Renal cortex interstitium (tissue), 11 donors: ENCODE results near the gene C10orf71. TPM values are rescaled to one million over a fixed set of nuclear protein-coding genes. Genes with fewer than 3 reads are reported as not detected.

Source experiments
- DNase-seq, 11 donors: peaks; one replicate each; pipeline ENCODE4 v3.0.0-alpha.2; 2013; ENCODE audit warnings: low read depth in 9 of 11, low spot score in 4 of 11; ENCODE audit errors: extremely low read depth in 1 of 11
- polyA plus RNA-seq, 3 donors: library from polyadenylated mRNA; unstranded; fragments of 120-200 nt; gene quantifications; one replicate each; pipeline ENCODE4 v1.2.1, GENCODE V29; 2013; ENCODE audit not compliant: insufficient read length in 3 of 3

The C10orf71 gene
- polyA plus RNA-seq, 3 donors: 0.06 to 0.13 (median 0.09) TPM

DNA sequence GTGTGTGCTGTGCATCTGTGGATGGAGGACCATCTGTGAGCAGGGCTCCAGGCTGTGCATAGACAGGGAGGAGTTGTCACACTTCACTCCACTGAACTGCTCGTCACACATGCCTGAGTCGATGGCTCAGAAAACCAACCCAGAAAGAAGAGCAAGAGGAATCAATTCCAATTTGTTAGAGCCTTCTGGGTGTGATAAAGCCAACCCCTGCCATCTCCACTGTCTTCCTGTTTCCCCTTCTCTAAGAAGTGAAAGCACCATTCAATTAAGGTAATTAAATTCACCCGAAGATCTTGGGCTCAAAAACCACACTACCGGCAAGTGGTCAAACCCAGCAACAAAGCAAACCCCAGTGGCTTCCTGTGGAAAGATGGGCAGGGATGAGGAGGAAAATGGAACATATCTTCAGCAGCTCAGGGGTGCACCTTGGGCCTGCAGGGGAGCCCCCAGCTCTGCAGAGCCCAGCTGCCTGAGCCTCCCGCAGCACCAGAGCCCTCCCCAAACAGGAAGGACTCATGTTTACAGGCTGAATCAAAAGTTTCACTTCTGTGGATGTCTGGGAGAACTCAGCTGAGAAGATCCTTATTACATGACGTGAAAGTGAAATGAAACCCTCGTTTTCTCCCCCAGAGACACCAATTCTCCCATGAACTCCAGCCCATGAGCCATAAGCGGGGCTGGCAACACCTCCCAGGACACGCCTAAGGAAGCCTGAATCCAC is 10.9 kb downstream of the C10orf71 start:
- no peak for DNase-seq

DNA sequence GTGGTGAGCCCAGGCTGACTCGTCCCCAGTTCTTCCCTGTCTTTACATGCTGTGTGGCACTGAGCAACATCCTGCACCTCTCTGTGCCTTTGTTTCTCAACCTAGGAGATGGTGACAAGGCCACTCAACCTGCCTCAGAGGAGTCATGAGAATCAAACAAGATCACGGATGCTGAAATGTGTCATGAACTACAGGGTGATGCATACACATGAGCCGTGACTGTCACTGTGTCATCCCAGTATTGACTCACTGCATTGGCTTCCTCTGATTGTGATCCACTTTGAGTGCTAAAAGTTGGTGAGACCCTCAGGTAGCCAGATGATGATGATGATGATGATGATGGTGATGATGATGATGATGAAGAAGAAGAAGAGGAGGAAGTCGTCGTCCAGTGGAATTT is 11.5 kb downstream of the C10orf71 start:
- no peak for DNase-seq

DNA sequence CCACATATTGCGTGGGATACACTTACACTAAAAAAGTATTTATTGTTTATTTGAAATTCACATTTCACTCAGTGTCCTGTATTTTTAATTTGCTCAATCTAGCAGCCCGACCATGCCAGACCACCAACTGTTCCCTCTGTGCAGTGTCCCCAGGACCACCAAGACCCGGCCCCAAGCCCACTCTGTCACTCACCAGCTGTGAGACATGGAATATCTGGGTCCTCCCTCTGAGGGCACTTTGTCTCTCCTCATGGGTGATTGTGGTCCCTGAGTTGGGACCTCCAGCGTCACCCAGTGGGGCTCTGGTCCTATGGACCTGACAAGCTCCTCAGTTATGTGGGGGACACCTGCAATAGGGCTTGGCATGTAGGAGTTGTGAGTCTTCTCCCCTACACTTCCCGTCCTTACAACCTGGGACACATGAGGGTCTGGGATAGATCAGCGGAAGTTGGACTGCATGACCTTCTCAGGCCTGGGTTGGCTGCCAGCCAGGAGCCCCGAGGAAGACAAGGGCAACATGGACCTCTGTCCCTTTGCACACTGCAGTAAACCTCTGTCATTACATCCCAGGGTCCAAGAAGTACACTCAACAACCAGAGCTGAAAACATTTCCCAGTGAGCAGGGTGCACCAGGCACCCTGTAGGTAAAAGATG is 12.1 kb downstream of the C10orf71 start:
- no peak for DNase-seq

GRCh38 chr10:49311555-49312236 is 12.7 kb downstream of the C10orf71 start:
- no peak for DNase-seq

GRCh38 chr10:49312246-49312869 is 13.4 kb downstream of the C10orf71 start:
- no peak for DNase-seq

DNA sequence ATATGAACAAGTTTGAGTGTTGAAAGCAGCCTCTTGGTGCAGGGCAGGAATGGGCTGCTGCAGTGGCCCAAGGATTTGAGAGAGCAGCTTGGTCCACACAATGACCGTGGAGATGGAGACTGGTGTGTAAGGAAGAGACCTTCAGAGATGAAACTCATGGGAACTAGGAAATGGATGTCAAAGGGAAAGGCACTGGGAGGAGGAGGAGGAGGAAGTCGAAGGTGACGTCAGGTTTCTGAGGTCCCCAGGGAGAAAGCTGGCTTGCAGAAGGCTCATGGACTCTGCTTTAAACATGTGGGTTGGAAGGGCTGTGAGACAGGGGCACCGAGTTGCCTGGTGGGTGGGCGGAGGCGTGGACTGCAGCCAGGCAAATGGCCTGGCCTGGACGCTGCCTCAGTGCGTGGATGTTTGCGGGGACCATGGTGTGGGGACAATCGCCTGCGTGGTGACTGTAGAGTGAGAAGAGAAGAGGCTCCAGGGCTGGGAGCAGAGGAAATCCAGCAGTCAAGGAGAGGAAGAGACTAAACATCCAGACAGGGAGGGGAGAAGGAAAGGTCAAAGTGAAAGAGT is 14.6 kb downstream of the C10orf71 start:
- no peak for DNase-seq

- DNase-seq: no peak
Observed at GRCh38 chr10:49314806-49315205, 15.8 kb downstream of the C10orf71 start.

DNA sequence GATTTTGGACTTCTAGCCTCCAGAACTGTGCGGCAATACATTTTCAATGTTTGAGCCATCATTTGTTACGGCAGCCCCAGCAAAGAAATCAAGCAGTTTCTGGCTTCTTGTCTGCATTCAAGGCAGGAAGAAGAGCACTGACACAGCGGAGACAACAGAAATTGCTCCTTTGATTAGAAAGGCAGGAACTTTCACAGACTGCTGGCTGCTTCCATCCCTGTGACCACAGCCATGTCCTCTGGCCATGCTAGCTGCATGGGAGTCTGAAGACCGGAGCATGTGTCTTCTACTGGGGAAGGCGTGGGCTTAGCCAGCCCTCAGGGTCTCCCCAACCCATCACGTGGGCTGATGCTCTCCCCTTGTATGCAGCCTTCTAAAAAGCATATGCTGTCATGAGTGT is 19.1 kb downstream of the C10orf71 start:
- no peak for DNase-seq

DNA sequence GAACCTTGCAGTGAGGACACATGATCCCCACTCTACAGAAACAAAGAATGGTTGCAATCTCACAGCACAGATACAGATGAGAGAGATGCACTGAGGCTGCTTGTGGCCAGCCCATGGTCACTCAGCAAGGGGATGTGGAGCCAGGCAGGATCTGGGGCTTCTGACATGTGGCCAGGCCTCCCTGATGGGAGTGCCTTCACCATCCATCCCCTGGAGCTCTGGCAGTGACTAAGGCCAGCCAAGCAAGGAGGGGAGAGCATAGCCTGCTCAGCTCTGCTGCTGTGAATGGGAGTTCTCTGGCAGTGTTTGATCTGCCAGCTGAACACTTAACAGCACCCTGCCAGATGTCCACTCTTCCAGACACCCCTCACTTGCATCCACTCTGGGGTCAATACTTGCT is 19.8 kb downstream of the C10orf71 start:
- DNase-seq: no peak

DNA sequence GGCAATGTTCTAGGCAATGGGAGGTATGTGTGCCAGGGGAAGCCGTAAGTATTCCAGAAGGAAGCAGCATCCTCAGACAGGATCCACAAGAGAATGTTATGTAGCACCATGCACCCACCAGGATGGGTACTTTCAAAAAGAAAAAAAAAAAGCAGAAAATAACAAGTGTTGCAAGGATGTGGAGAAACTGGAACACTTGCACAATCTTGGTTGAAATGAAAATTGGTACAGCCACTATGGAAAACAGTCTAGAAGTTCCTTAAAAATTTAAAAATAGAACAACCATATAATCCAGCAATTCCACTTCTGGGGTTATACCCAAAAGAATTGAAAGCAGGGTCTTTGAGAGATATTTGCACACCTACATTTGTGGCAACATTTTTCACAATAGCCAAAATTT is 20.2 kb downstream of the C10orf71 start:
- DNase-seq: no peak

DNA sequence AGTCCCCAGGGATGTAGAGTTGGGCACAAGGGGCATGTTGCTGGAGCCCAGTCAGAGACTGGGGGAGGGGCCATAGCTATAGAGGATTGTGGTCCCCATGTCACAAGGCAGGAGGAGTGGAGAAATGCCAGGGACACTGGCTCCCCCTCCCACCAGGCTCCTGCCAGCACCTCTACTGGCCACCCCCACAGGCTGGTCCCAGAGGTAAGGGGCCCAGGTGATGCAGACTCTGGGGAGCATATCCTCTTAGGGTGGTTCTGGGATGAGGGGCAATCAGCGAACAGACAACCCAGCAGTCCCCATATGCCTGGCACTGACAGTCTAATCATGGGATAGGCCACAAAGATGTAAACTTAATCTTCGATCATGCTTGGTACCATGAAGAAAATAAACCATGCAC is 21.2 kb downstream of the C10orf71 start:
- DNase-seq: no peak

DNA sequence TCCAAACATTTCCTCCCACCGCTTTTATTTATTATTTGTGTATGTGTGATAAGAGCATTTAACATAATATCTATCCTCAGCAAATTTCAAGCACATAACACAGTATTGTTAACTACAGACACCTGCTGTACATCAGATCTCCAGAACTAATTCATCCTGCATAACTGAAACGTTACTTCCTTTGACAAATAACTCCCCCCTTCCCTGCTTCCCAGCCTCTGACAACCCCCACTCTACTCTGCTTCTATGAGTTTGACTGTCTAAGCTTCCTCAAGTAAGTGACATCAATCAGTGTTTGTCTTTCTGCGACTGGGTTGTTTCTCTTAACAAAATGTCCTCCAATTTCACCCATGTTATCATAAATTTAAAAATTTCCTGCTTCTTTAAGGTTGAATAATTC is 22.1 kb downstream of the C10orf71 start:
- DNase-seq: no peak

- no peak for DNase-seq
Observed at GRCh38 chr10:49322371-49323170, 23.6 kb downstream of the C10orf71 start.

DNA sequence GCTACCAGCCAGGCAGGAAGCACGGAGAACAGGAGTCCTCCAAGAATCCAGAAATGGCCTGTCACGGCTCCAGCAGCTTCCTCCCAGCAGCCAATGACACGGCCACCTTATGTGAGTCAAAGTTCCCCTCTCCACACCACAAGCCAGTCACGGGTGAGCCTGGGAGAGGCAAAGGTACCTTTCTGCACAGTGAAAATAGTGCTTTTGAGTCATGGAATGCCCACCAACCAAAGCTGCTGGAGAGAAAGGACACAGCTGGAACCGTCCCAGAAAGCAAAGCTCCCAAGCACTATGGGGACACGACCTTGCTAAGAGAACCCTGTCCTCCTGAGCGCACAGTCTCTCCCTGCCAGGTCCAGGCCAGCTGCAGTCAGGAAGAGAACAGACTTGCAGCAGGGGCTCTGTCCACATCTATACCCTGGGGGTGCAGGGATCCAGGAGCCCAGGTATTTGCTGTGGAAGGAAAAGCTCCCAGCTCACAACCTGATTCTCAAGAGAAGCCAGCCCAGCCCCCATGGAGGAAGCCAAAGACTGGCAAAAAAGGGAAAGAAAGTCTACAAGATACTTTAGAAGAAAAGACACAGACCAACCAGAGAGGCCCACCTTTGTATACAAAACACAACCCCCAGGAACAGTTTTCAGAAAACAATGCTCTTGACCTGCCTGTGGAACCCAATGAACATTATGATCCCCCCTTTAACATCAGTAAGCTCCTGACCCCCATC is 24.4 kb downstream of the C10orf71 start:
- DNase-seq: no peak

- no peak for DNase-seq
Observed at GRCh38 chr10:49323896-49324270, 24.9 kb downstream of the C10orf71 start.

- no peak for DNase-seq
Observed at GRCh38 chr10:49324711-49325110, 25.7 kb downstream of the C10orf71 start.

- DNase-seq: no peak
Observed at GRCh38 chr10:49325131-49325915, 26.4 kb downstream of the C10orf71 start.
